ENCODE results near the gene ID3. TPM values are rescaled to one million over a fixed set of nuclear protein-coding genes. Genes with fewer than 3 reads are reported as not detected.

The ID3 gene
- total RNA-seq, 1 donor from 2014 or later, result 205 TPM

DNA sequence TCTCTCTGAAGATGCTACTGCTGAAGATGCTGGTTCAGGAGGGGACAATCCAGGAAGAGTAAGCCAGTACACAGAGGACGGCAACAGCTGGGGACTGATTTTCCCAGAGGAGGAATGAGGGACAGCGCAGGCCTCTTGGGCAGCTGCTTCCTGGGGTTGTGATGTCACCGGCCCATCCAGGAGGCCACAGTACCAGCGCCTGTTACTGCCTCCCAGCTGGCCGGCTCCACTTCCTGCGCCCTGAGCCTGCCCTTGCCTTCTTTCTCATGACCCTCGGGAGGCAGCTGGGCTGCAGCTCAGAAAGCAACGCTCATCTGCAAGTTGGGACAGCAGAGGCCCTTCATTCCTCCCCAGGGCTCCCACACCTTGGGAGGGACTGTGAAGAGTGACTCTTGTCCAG is 21.9 kb upstream of the ID3 start:
- ATAC-seq (ENCODE audit: low read depth) (no peak), DNase-seq (no peak)
- TF ChIP-seq, protein P1, sequence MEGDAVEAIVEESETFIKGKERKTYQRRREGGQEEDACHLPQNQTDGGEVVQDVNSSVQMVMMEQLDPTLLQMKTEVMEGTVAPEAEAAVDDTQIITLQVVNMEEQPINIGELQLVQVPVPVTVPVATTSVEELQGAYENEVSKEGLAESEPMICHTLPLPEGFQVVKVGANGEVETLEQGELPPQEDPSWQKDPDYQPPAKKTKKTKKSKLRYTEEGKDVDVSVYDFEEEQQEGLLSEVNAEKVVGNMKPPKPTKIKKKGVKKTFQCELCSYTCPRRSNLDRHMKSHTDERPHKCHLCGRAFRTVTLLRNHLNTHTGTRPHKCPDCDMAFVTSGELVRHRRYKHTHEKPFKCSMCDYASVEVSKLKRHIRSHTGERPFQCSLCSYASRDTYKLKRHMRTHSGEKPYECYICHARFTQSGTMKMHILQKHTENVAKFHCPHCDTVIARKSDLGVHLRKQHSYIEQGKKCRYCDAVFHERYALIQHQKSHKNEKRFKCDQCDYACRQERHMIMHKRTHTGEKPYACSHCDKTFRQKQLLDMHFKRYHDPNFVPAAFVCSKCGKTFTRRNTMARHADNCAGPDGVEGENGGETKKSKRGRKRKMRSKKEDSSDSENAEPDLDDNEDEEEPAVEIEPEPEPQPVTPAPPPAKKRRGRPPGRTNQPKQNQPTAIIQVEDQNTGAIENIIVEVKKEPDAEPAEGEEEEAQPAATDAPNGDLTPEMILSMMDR (IDR thresholded peaks at IDR 0.05), result no peak
- H3K27ac Mint-ChIP-seq, result peak overlapping the region; percentile 72
- no peaks in the 10 kb centered on the region for H3K27me3 Mint-ChIP-seq
- ChIA-PET POLR2A (interaction anchor here (1.3 to 36.4 kb wide), 4 partner anchors 13 to 54 kb away, joined by 3 to 1151 read pairs (median 262); partner anchors contain the start of gene ID3), CTCF (interaction anchor here (0.8 to 2.2 kb wide), 3 partner anchors 31 to 56 kb away, joined by 3 to 10 read pairs (median 9); no protein-coding TSS in a partner anchor)
- intact Hi-C loops (cut with micrococcal nuclease), result no loop called here
- no peaks in the 10 kb centered on the region for H3K36me3 Mint-ChIP-seq (ENCODE audit: low read depth)
- H3K9me3 Mint-ChIP-seq, result no peaks in the 10 kb centered on the region
- peaks cover 55% of the 10 kb centered on the region for H3K4me1 Mint-ChIP-seq
- no peak overlapping the region for H3K4me3 Mint-ChIP-seq

- Mint-ChIP-seq H3K4me3 (peak overlapping the region; percentile 56), H3K27ac (peak overlapping the region; percentile 87), H3K9me3 (peaks cover 4% of the 10 kb centered on the region), H3K36me3 (ENCODE audit: low read depth) (no peaks in the 10 kb centered on the region), H3K4me1 (peaks cover 77% of the 10 kb centered on the region), H3K27me3 (no peaks in the 10 kb centered on the region)
- ATAC-seq (ENCODE audit: low read depth), result no peak
- intact Hi-C loops (cut with micrococcal nuclease), result no loop called here
- ChIA-PET CTCF (no interaction called here), POLR2A (interaction anchor here (1.2 to 36.4 kb wide), 4 partner anchors 15 to 58 kb away, joined by 12 to 1151 read pairs (median 314); partner anchors contain the start of gene ID3)
- TF ChIP-seq, protein P1 (IDR thresholded peaks at IDR 0.05), result no peak
- no peak for DNase-seq
Observed at GRCh38 chr1:23578997-23579363, 19.7 kb upstream of the ID3 start.

- peaks cover 80% of the 10 kb centered on the region for H3K4me1 Mint-ChIP-seq
- ATAC-seq (ENCODE audit: low read depth) (no peak), DNase-seq (no peak)
- H3K9me3 Mint-ChIP-seq, result peaks cover 4% of the 10 kb centered on the region
- TF ChIP-seq, protein P1 (IDR thresholded peaks at IDR 0.05), result no peak
- H3K4me3 Mint-ChIP-seq, result peak overlapping the region; percentile 56
- intact Hi-C loops (cut with micrococcal nuclease), result no loop called here
- no peaks in the 10 kb centered on the region for H3K36me3 Mint-ChIP-seq (ENCODE audit: low read depth)
- peak overlapping the region; percentile 87 for H3K27ac Mint-ChIP-seq
- no peaks in the 10 kb centered on the region for H3K27me3 Mint-ChIP-seq
- CTCF ChIA-PET, result interaction anchor here (1.8 to 4.4 kb wide), 3 partner anchors 13 to 59 kb away, joined by 7 to 43 read pairs (median 18); no protein-coding TSS in a partner anchor
- POLR2A ChIA-PET, result interaction anchor here (1.2 to 36.4 kb wide), 4 partner anchors 16 to 59 kb away, joined by 12 to 1151 read pairs (median 314); partner anchors contain the start of gene ID3
Observed at GRCh38 chr1:23578311-23578996, 19.2 kb upstream of the ID3 start.

DNA sequence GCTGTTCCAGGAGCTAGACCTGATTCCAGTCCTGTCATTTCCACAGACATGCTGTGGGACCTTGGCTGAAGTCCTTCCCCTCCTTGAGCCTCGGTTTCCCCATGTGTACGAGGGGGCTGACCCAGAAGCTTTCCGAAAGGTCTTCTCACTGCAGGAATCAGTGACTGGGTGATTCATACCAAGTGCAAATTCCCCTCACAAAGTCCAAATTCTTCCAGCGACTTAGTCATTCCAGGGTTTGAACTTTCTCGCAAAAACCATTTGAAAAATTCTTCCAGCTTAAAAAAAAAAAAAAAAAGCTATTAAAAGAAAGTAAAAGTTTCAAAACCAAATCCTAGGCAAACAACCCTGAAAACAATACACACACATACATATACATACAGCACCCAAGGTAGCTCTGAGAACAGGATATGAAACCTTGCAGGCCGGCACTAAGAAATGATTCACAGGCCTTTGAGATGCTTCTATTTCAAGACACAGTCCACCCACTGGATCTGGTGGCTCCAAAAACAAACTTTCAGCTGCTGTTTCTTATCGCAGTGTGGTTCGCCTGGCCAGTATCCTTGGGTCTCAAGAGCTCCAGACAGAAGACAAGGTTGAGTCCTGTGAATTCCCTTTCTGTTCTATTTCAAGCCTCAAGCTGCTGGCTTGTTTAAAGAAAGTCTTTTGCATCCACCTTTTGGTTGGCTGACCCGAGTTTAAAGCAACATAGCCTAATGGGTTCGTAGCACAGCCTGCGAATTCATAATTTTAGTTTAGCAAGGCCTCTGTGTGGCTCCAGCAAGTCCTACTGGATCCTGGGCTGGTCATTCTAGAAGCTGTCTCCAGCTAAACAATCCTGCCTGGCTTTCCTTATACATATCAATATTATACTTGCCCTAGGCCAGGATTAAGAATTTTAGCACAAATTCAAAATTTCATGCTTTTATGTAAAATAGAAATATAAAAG is 18.0 kb upstream of the ID3 start:
- ChIA-PET CTCF (interaction anchor here (0.8 to 4.4 kb wide), 16 partner anchors 11 to 81 kb away, joined by 3 to 43 read pairs (median 5); no protein-coding TSS in a partner anchor), POLR2A (interaction anchor here (0.6 to 36.4 kb wide), 14 partner anchors 17 to 145 kb away, joined by 4 to 1151 read pairs (median 19); partner anchors contain the start of gene ID3)
- Mint-ChIP-seq H3K27ac (peak overlapping the region; percentile 87), H3K9me3 (peaks cover 4% of the 10 kb centered on the region), H3K36me3 (ENCODE audit: low read depth) (no peaks in the 10 kb centered on the region), H3K4me1 (peaks cover 86% of the 10 kb centered on the region), H3K27me3 (no peaks in the 10 kb centered on the region), H3K4me3 (peak overlapping the region; percentile 74)
- peak; percentile 75 for ATAC-seq (ENCODE audit: low read depth)
- intact Hi-C loops (cut with micrococcal nuclease), result loop anchor here (1.0 kb wide), 6 partner anchors 10 to 58 kb away; partner anchors contain the start of gene ID3
- DNase-seq, result no peak
- TF ChIP-seq, protein P1 (IDR thresholded peaks at IDR 0.05), result no peak

Data from activated B cell treated with CpG ODN at 0.5 μM for 24 hours (primary cell).